ENCODE results near the gene GPR137C. TPM values are rescaled to one million over a fixed set of nuclear protein-coding genes. Genes with fewer than 3 reads are reported as not detected.

The GPR137C gene
- total RNA-seq, 1 experiment from 2014 or later, result 0.89 TPM

GRCh38 chr14:52610187-52610586 lies 57.6 kb downstream of the GPR137C start:
- POLR2A ChIA-PET, result no interaction called here

More at GRCh38 chr14:52610187-52610586, 57.6 kb downstream of the GPR137C start:
- no peaks in the 10 kb centered on the region for H3K9me3 ChIP-seq (ENCODE audit: control insufficient read depth in 1 of 2, insufficient read depth in 1 of 2, low read depth in 1 of 2, low read length in 2 of 2)
- no peaks in the 10 kb centered on the region for H3K36me3 ChIP-seq (ENCODE audit: control insufficient read depth in 1 of 2, insufficient read depth in 2 of 2, low read length in 2 of 2)
- RAD21 ChIA-PET (ENCODE audit: low non-redundant PET in 1 of 2, low total read pairs in 2 of 2, uncharacterized antibody in 2 of 2, unreplicated experiment in 2 of 2), result no interaction called here
- no peak for ATAC-seq
- CTCF ChIA-PET, result no interaction called here
- H3K27me3 ChIP-seq (ENCODE audit: insufficient read depth, low read length), result no peaks in the 10 kb centered on the region
- intact Hi-C loops (cut with micrococcal nuclease), result no loop called here
- no peak overlapping the region for H3K4me2 ChIP-seq (ENCODE audit: low read length)
- no peak overlapping the region for H3K27ac ChIP-seq (ENCODE audit: low read depth, low read length)
- H4K20me1 ChIP-seq (ENCODE audit: insufficient read depth), result no peaks in the 10 kb centered on the region
- H3K9ac ChIP-seq (ENCODE audit: low read length), result no peak overlapping the region
- no peaks in the 10 kb centered on the region for H3K4me1 ChIP-seq (ENCODE audit: control insufficient read depth in 1 of 2, insufficient read depth in 2 of 2, low read length in 2 of 2)
- H3K4me3 ChIP-seq (replicated peaks in 1 of 2; ENCODE audit: low read depth in 1 of 2, low read length in 2 of 2), result no peak overlapping the region
- DNase-seq (ENCODE audit: low read depth, low spot score), result no peak
- no peaks in the 10 kb centered on the region for H3K9me2 ChIP-seq (ENCODE audit: insufficient read depth)
- no peak for TF ChIP-seq JUND (IDR thresholded peaks at IDR 0.05)
- no peak for TF ChIP-seq SIN3A (IDR thresholded peaks at IDR 0.05; ENCODE audit: low read depth)
- TF ChIP-seq TCF7L2 (IDR thresholded peaks at IDR 0.05; ENCODE audit: borderline replicate concordance, extremely low read depth, insufficient read depth, insufficient read length), result no peak
- no peak for TF ChIP-seq POLR2AphosphoS5 (IDR thresholded peaks at IDR 0.05; ENCODE audit: low read depth, low read length)
- no peak for TF ChIP-seq RAD21 (IDR thresholded peaks at IDR 0.05; ENCODE audit: low read depth)
- TF ChIP-seq ZBTB33 (IDR thresholded peaks at IDR 0.05; ENCODE audit: extremely low read depth, insufficient replicate concordance, low read length), result no peak
- no peak for TF ChIP-seq POLR2A (IDR thresholded peaks at IDR 0.05; ENCODE audit: borderline replicate concordance, extremely low read depth, insufficient read depth, insufficient read length)
- TF ChIP-seq SP1 (IDR thresholded peaks at IDR 0.05; ENCODE audit: low read depth), result no peak
- TF ChIP-seq SRF (IDR thresholded peaks at IDR 0.05; ENCODE audit: low read depth), result no peak
- no peak for TF ChIP-seq ATF3 (IDR thresholded peaks at IDR 0.05)
- TF ChIP-seq ZFX (IDR thresholded peaks at IDR 0.05), result no peak
- TF ChIP-seq YY1 (IDR thresholded peaks at IDR 0.05; ENCODE audit: extremely low read depth, insufficient replicate concordance, low read depth, low read length), result no peak
- TF ChIP-seq EZH2phosphoT487 (IDR thresholded peaks at IDR 0.05; ENCODE audit: borderline replicate concordance), result no peak
- TF ChIP-seq MAX (IDR thresholded peaks at IDR 0.05), result no peak
- no peaks in the 10 kb centered on the region for H3K79me2 ChIP-seq (ENCODE audit: insufficient read depth, low read length)
- no peak overlapping the region for H2AFZ ChIP-seq (ENCODE audit: low read depth, low read length, poor library complexity, severe bottlenecking)
- no TSS peak for BruUV-seq (replicated peaks)

Data from HCT116 (cell line).